ENCODE data around the gene ENO2. TPM values are rescaled to one million over a fixed set of nuclear protein-coding genes. Genes with fewer than 3 reads are reported as not detected.
A peak's percentile ranks its signal among the peaks of the same experiment; 100 is the strongest.

ENO2 gene
- total RNA-seq, 1 experiment from 2014 or later: 166 TPM

DNA sequence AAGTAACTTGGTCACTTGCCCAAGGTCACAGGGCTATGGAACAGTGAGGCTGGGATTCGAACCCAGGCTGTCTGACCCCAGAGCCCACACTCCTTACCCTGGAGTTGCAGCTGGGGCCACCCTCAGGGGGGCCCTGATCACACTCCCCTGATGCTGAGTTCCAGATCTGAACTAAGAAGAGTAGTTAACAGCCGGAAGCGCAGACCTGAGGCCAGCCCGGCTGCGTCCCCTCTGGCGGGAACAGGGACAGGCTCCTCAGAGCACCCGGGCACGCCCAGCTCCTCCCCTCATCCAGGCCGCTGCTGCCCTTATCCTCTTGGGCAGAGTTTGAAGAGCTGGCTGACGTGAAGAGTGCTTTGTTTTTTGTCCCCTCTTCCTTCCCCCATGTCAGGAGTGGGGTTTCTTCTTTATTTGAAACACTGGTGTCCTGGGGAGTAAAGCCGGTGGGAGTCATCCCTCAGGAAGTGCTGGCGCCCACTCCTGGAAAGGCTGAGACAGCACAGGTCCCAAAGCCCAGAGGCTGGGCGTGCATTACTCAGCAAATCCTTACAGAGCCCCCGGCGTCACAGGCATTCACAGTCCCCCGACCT is 47.4 kb downstream of the ENO2 start:
- H3K23ac ChIP-seq (ENCODE audit: insufficient read length, low read depth, low read length): no peak overlapping the region
- H4K5ac ChIP-seq (ENCODE audit: insufficient read length, low read depth, low read length): peak overlapping the region; percentile 85
- peaks cover 17% of the 10 kb centered on the region for H3K23me2 ChIP-seq (ENCODE audit: insufficient read length, low read depth, low read length, poor library complexity, severe bottlenecking)
- H3K4me1 Mint-ChIP-seq: peaks cover 45 to 60% of the 10 kb centered on the region in 2 experiments
- no peak overlapping the region for H2BK120ac ChIP-seq (ENCODE audit: low read depth, low read length, poor library complexity, severe bottlenecking)
- no peaks in the 10 kb centered on the region; the same call in 1 of the 2 replicates for H3K79me2 ChIP-seq (ENCODE audit: insufficient read depth, low read length)
- no CpG with 5 or more reads among the region's 16 CpGs for WGBS (ENCODE audit: extremely low coverage, insufficient read length, low lambda C conversion rate)
- H3K4me1 ChIP-seq (ENCODE audit: insufficient read depth, low read length): peaks cover 6% of the 10 kb centered on the region; the same call in 1 of the 2 replicates
- no peaks in the 10 kb centered on the region for H3K9me3 ChIP-seq (ENCODE audit: control insufficient read depth, low read depth, low read length)
- peak overlapping the region; percentile 98 to 99 (median 99) for H3K27ac Mint-ChIP-seq
- H4K8ac ChIP-seq (replicated peaks; ENCODE audit: insufficient read length, low read depth, low read length): no peak overlapping the region
- no peak overlapping the region for H2BK20ac ChIP-seq (ENCODE audit: low read depth, low read length, poor library complexity, severe bottlenecking)
- peak overlapping the region; percentile 28 for H3K9ac ChIP-seq (ENCODE audit: extremely low read depth, insufficient read length, low read length)
- no peaks in the 10 kb centered on the region for H3K27me3 ChIP-seq (ENCODE audit: insufficient read depth, low read length)
- peak overlapping the region; percentile 39 for H3K14ac ChIP-seq (ENCODE audit: insufficient read depth, low read length)
- no peaks in the 10 kb centered on the region; the same call in 1 of the 2 replicates for H3K27me3 Mint-ChIP-seq (ENCODE audit: low read depth)
- peak overlapping the region; percentile 11 for H4K91ac ChIP-seq (ENCODE audit: insufficient read length, low read depth, low read length)
- peak; percentile 92 for DNase-seq
- H4K20me1 ChIP-seq (ENCODE audit: control insufficient read depth, insufficient read depth, insufficient read length): peaks cover 2% of the 10 kb centered on the region
- H2BK12ac ChIP-seq (ENCODE audit: insufficient read length, low read depth, low read length): no peak overlapping the region
- no peak overlapping the region for H2AK5ac ChIP-seq (ENCODE audit: insufficient read length, low read length)
- H3K79me1 ChIP-seq (ENCODE audit: insufficient read depth, low read depth, low read length, poor library complexity, severe bottlenecking): no peaks in the 10 kb centered on the region
- no peak overlapping the region for H3K4ac ChIP-seq (ENCODE audit: low read depth, low read length)
- H3K9me3 Mint-ChIP-seq: no peaks in the 10 kb centered on the region
- TF ChIP-seq, protein P1, sequence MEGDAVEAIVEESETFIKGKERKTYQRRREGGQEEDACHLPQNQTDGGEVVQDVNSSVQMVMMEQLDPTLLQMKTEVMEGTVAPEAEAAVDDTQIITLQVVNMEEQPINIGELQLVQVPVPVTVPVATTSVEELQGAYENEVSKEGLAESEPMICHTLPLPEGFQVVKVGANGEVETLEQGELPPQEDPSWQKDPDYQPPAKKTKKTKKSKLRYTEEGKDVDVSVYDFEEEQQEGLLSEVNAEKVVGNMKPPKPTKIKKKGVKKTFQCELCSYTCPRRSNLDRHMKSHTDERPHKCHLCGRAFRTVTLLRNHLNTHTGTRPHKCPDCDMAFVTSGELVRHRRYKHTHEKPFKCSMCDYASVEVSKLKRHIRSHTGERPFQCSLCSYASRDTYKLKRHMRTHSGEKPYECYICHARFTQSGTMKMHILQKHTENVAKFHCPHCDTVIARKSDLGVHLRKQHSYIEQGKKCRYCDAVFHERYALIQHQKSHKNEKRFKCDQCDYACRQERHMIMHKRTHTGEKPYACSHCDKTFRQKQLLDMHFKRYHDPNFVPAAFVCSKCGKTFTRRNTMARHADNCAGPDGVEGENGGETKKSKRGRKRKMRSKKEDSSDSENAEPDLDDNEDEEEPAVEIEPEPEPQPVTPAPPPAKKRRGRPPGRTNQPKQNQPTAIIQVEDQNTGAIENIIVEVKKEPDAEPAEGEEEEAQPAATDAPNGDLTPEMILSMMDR (conservative IDR thresholded peaks at IDR 0.05): peak; percentile 73
- no peak overlapping the region for H2BK5ac ChIP-seq (ENCODE audit: insufficient read length, low read length)
- peak overlapping the region; percentile 70 for H3K27ac ChIP-seq (ENCODE audit: insufficient read length, low read depth, low read length)
- peak overlapping the region; percentile 72 for H3K4me2 ChIP-seq (ENCODE audit: insufficient read depth, insufficient read length, low read length)
- H2BK15ac ChIP-seq (ENCODE audit: low read depth, low read length): no peak overlapping the region
- peaks cover 14 to 28% (median 17%) of the 10 kb centered on the region in 3 experiments; a peak in 6 of 7 replicates for H3K36me3 Mint-ChIP-seq (ENCODE audit: insufficient read depth in 1 of 3, low read depth in 3 of 3)
- no peak overlapping the region for H3K56ac ChIP-seq (ENCODE audit: insufficient read length, low read depth, low read length)
- H3T11ph ChIP-seq (ENCODE audit: low read length): no peak overlapping the region
- H3K18ac ChIP-seq (ENCODE audit: insufficient read length, low read depth, low read length): peak overlapping the region; percentile 78
- H3K4me3 Mint-ChIP-seq: peak overlapping the region; percentile 68 to 82
- no peak overlapping the region for H2AFZ ChIP-seq (ENCODE audit: low read length)

All from H9 (cell line).